NT2/D1 (cell line): ENCODE results near the gene ZDHHC8.

ENCODE experiments used
- DNase-seq: peaks from one replicate; pipeline ENCODE4 v3.0.0-alpha.2; 2011; ENCODE audit warnings: low read depth, low spot score
- H3K27me3 ChIP-seq: 2 replicates; pipeline ENCODE4 v1.6.0; 2011; ENCODE audit warnings: mild to moderate bottlenecking; ENCODE audit not compliant: insufficient read length, insufficient read depth
- H3K36me3 ChIP-seq: 2 replicates; pipeline ENCODE4 v1.6.1; 2011; ENCODE audit warnings: mild to moderate bottlenecking, low read length, mixed read lengths; ENCODE audit not compliant: insufficient read depth, insufficient read length
- H3K4me1 ChIP-seq: 2 replicates; pipeline ENCODE4 v1.5.1; 2011; ENCODE audit not compliant: insufficient read depth, insufficient read length
- H3K4me3 ChIP-seq: 2 replicates; pipeline ENCODE4 v1.5.1; 2011; ENCODE audit warnings: low read depth; ENCODE audit not compliant: insufficient read length
- H3K9ac ChIP-seq: 2 replicates; pipeline ENCODE4 v1.6.0; 2011; ENCODE audit warnings: low read depth; ENCODE audit not compliant: insufficient read length
- H3K9me3 ChIP-seq: 2 replicates; pipeline ENCODE4 v1.5.1; 2011; ENCODE audit warnings: mild to moderate bottlenecking, low read length; ENCODE audit not compliant: insufficient read depth
- SUZ12 ChIP-seq: IDR thresholded peaks from 2 replicates; pipeline ENCODE4 v1.6.1; 2011; ENCODE audit not compliant: insufficient read length, insufficient read depth; ENCODE audit errors: extremely low read depth
- YY1 ChIP-seq: IDR thresholded peaks from 2 replicates; pipeline ENCODE4 v1.6.1; 2011; ENCODE audit not compliant: insufficient read length, insufficient read depth
- ZNF274 ChIP-seq: IDR thresholded peaks from 2 replicates; pipeline ENCODE4 v1.6.1; 2011; ENCODE audit warnings: mild to moderate bottlenecking, low read depth, low read length

The ZDHHC8 gene

DNA sequence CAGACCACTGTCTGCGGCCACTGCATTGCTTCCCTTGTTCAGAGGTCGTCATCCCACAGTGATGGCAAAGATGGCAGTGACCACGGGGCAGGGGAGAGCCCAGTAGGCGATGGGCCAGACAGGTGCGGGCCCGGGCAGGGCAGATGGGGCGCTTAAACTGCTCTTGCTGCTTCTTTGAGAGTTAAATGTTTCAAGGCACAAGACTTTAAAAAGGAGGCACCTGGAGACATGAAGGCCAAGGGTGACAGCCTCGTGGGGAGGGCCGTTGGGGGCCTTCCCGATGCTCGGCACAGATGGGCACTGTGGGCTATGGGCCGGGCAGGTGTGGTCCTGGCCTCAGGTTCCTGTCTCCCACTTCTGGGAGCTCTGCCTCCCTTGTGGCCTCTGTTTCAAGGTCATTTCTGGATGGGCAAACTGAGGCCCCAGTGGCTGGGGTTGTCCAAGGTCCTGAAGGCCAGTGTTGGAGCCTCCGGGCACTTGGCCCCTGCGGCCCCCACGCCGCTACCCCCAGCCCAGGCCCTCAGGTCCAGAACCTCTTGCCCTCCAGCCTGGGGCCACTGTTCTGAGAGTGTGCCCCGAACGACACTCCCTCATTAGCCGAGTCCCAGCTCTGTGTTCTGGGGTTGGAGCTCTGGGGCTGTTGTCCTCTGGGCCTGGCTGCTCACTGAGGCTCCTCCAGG lies 36.2 kb downstream of the ZDHHC8 start:
- TF ChIP-seq YY1 (no peak), SUZ12 (no peak), ZNF274 (no peak)
- Histone ChIP-seq H3K4me3 (no peak overlapping the region), H3K4me1 (no peaks in the 10 kb centered on the region), H3K36me3 (no peaks in the 10 kb centered on the region), H3K27me3 (no peaks in the 10 kb centered on the region), H3K9ac (no peak overlapping the region), H3K9me3 (no peaks in the 10 kb centered on the region)
- DNase-seq = no peak

DNA sequence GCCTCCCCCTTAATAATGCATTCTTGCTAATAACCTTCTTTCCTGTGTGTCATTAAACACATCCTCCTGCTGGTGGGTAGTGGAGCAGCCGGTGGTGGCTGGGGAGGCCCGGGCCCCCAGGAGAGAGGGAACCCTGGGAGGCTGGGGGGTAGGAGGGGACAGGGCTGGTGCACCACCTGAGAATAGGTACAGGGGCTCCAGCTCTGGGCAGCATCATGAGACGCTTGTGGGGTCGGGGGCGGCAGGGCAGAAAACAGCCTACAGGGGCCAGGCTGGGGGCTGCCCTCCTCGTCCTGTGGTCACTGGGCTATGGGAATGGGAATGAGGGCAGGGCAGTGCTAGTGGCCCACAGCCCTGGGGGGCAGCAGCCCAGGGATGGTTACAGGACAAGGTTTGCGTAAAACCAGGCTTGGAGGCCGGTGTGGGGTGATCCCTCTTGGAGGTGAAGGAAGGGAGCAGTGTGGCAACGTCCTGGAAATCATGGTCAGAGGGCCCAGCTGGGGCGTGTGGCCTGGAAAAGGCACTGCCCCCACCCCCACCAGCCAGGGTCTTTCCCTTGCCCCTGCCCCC lies 37.7 kb downstream of the ZDHHC8 start:
- H3K4me1 ChIP-seq = peaks cover under 1% of the 10 kb centered on the region
- no peaks in the 10 kb centered on the region for H3K9me3 ChIP-seq
- H3K4me3 ChIP-seq = no peak overlapping the region
- no peak overlapping the region for H3K9ac ChIP-seq
- no peaks in the 10 kb centered on the region for H3K36me3 ChIP-seq
- no peak for DNase-seq
- H3K27me3 ChIP-seq = no peaks in the 10 kb centered on the region
- no peak for TF ChIP-seq ZNF274
- no peak for TF ChIP-seq SUZ12
- TF ChIP-seq YY1 = no peak

DNA sequence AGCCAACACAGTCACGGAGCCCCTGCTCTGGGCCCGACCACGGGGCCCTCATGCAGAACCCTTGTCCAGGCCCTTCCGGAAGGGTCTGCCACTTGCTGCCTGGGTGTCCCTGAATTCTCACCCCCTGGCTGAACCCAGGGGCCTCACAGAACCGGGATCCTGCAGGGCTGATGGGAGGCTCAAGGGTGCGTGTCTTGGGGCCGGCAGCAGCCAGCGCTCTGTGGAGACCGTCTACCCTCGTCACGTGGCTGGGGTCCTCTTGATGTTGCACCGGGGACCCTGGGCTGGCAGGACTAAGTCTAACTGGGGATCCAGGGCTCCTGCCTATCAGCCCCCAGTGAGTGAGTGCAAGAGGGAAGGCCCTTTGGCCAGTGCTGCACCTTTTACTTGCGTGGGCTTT lies 38.6 kb downstream of the ZDHHC8 start:
- H3K27me3 ChIP-seq = no peaks in the 10 kb centered on the region
- no peak for DNase-seq
- H3K9ac ChIP-seq = no peak overlapping the region
- no peak overlapping the region for H3K4me3 ChIP-seq
- TF ChIP-seq ZNF274 (no peak), SUZ12 (no peak)
- peaks cover 5% of the 10 kb centered on the region for H3K4me1 ChIP-seq
- H3K36me3 ChIP-seq = no peaks in the 10 kb centered on the region
- no peaks in the 10 kb centered on the region for H3K9me3 ChIP-seq

DNA sequence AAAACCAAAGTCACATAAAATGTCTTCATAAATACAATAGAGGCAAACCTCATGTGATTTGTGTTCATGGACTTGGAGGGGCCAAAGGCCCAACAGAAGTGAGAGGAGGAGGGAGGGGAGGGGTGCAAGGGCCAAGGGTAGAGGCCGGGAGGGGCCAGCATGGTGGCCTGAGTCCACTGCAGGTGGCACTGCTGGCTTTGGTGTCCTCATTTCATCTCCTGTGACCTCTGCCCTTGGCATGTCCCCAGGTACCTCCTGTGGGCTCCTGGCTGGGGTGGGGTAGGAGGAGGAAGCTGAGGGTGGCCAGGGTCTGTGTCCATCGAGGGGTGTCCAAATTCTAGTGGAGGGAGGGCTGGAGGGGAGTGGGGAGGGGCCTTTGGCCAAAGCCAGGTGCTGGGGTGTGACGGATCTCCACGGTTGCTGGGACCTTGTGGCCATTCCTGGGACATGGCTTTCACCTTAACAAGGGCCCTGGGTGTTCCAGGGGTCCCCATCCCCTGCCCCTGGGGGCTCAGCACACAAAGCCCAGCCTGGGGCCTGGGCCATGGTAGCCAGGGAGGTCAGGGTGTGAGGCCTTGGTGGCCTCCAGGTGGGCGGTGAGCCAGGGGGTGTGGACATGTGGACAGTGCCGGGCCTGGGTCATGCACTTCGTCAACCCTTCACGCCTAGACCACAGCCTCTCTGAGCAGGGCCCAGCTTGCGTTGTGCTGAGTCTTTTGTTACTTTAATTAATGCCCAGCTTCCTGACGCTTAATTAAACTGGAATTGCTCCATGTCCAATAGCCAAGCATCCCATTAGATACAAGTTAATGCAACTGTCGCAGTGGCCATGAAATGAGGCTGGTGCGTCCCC lies 39.9 kb downstream of the ZDHHC8 start:
- Histone ChIP-seq H3K4me3 (no peak overlapping the region), H3K9ac (no peak overlapping the region)

DNA sequence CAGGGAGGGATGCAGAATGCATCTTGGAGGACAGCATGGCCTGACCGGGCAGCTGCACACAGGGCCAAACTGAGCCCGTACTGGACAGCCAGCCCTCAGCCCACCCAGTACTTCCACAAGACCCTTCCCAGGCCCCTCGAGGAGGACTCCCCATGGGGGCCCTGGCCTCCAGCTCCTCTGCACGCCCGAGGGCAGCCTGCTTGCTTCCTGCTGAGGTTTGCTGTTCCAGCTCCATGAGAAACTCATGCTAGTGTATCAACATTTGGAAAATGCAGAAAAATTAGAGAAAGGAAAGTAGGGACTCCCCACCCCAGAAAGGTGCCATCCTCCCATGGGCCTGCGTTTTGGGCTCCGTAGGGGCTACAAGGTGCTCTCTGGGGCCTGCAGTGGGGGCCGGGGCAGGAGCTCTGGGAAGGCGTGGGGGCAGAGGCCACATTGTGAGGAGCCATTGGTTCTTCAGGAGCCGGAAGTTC lies 40.6 kb downstream of the ZDHHC8 start:
- Histone ChIP-seq H3K27me3 (no peaks in the 10 kb centered on the region), H3K4me1 (peaks cover 7% of the 10 kb centered on the region), H3K4me3 (no peak overlapping the region), H3K36me3 (no peaks in the 10 kb centered on the region), H3K9me3 (no peaks in the 10 kb centered on the region), H3K9ac (no peak overlapping the region)
- DNase-seq = no peak
- TF ChIP-seq YY1 (no peak), SUZ12 (no peak), ZNF274 (no peak)

More for the DNA sequence above, 39.9 kb downstream of the ZDHHC8 start:
- Histone ChIP-seq H3K36me3 (no peaks in the 10 kb centered on the region), H3K27me3 (no peaks in the 10 kb centered on the region), H3K9me3 (no peaks in the 10 kb centered on the region), H3K4me1 (peaks cover 5% of the 10 kb centered on the region)
- TF ChIP-seq YY1 = no peak
- no peak for TF ChIP-seq ZNF274
- no peak for TF ChIP-seq SUZ12
- no peak for DNase-seq

DNA sequence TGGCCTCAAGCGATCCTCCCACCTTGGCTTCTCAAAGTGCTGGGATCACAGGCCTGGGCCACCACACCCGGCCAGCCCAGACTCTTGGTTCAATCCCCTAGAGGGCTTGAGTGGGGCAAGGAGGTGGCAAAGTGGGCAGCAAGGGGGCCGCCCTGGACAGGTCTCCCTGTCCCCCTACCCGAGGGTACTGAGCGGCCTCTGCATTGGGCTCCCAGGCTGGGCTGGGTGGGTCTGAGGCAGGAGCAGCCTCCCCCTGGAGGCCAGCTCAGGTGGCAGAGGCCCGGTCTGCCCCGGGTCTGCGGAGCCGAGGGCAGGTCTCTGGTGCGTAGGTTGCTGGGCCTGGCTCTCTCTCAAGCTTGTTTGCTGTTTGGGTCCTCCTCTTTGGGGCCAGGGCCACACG lies 41.6 kb downstream of the ZDHHC8 start:
- H3K4me1 ChIP-seq = peaks cover 7% of the 10 kb centered on the region
- DNase-seq = no peak
- H3K9me3 ChIP-seq = no peaks in the 10 kb centered on the region
- no peak overlapping the region for H3K4me3 ChIP-seq
- H3K36me3 ChIP-seq = no peaks in the 10 kb centered on the region
- no peak overlapping the region for H3K9ac ChIP-seq
- H3K27me3 ChIP-seq = no peaks in the 10 kb centered on the region
- TF ChIP-seq ZNF274 (no peak), YY1 (no peak), SUZ12 (no peak)

DNA sequence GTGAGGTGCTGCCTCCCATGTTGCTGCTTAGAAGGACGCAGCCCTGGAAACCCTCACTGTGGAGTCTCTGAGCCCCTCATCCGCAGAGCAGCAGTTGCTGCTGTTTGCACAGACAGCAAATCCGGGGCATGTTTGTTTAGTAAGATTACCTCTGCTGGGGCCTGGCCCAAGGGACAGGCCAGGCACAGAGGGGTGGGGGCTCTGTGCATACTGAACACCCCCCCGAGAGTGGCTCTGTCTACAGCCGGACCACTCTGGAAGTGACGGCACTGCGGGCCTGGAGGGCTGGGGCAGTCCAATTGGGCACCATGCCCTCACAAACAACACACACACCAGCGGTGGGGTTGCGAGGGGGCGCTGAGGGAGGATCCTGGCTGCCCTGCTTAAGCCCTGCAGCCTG lies 42.2 kb downstream of the ZDHHC8 start:
- Histone ChIP-seq H3K4me1 (peaks cover 7% of the 10 kb centered on the region), H3K4me3 (no peak overlapping the region), H3K36me3 (no peaks in the 10 kb centered on the region), H3K9me3 (no peaks in the 10 kb centered on the region), H3K27me3 (no peaks in the 10 kb centered on the region), H3K9ac (no peak overlapping the region)
- no peak for DNase-seq
- no peak for TF ChIP-seq ZNF274
- no peak for TF ChIP-seq YY1
- TF ChIP-seq SUZ12 = no peak
